ENCODE measurements around the gene SPI1.
A peak's percentile ranks its signal among the peaks of the same experiment; 100 is the strongest.

SPI1 gene

DNA sequence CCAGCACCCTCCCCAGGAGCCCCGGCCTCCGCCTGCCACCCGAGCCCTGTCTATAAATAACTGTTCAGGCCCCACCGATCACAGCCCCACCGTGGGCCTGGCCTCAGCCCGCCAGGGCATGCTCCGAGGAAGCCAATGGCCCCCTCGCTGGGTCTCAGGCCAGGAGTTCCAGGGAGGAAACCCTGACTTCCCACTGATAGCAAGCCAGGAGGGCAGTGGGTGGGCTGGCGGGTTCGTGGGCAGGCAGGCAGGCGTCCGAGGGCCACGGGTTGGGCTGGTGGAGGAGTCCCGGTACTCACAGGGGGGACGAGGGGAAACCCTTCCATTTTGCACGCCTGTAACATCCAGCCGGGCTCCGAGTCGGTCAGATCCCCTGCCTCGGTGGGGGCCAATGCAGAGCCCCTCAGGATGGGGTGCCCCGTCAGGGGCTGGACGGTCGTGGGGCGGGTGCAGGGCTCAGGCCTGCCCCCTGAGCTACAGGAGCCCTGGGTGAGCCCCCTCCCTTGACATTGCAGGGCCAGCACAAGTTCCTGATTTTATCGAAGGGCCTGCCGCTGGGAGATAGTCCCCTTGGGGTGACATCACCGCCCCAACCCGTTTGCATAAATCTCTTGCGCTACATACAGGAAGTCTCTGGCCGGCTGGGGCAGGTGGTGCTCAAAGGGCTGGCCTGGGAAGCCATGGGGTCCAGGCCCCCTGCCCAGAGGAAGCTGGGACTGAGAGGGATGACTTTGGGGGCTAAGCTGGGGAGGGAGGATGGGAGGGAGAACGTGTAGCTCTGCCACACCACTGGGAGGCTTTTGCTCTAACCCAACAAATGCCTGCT lies at the start of gene SPI1:
Gene SPI1, minus strand, starts transcription at position 538 of the 826 bp plus-strand sequence. Its CDS starts 194 bp downstream, at position 344.
- Histone ChIP-seq H3K9ac (ENCODE audit: low read depth, low read length) (no peak within 1 kb of the TSS), H3K9me3 (ENCODE audit: control insufficient read depth, insufficient read depth, low read length) (no peaks in the 10 kb centered on the region), H3K4me1 (ENCODE audit: insufficient read depth, low read length) (peaks cover 10% of the 10 kb centered on the region), H3K36me3 (ENCODE audit: insufficient read depth, low read length) (no peaks in the 10 kb centered on the region)

DNA sequence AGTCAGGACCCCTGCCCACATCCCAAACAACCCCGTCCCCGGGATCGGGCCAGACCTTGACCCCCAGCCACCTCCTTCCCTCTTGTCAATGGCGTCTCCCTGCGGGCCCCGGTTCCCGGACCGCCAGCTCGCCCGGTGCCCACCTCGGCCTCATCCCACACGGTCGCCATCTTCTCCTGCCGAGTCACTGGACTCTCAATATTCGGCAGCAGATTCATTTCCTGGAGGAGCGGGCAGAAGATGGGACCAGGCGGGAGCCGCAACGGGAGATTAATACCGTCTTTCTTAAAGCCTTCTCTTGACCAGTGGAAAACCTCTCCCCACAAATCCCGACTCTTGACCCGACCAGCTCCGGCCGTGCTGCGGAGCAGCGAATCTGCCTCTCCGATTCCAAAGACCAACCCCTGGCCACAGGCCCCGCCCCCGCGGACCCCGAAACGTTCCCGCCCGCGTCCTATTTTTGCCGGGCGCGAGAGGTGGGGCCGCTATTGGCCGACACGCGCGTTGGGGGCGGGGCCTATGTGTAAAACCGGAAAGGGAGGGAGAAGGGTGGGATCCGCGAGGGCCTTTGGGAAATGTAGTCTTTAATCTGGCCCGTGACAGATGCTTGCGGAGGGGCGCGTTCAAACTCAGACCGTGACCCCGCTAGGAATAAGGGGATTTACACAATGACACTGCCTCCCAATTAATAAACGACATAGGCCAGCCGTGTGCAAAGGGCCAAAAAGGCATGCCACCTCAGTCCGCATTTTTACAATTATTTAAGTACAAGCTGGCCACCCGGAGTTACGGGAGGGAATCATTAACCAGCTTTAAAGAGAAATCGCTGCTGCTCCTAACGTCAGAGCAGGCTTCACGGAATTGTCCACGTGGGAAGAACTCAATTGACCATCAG lies 48.0 kb upstream of the SPI1 start, which contains the start of gene PSMC3:
Gene PSMC3, minus strand, starts transcription at position 378 of the 895 bp plus-strand sequence. Its CDS starts 160 bp downstream, at position 218.
- Histone ChIP-seq H3K9ac (ENCODE audit: low read depth, low read length) (peak within 1 kb of the TSS; percentile 94), H3K36me3 (ENCODE audit: insufficient read depth, low read length) (peaks cover 18% of the 10 kb centered on the region), H3K4me1 (ENCODE audit: insufficient read depth, low read length) (0 out of 2 replicates have a peak, but pooled peaks cover 7% of the 10 kb centered on the region), H3K9me3 (ENCODE audit: control insufficient read depth, insufficient read depth, low read length) (no peaks in the 10 kb centered on the region)

DNA sequence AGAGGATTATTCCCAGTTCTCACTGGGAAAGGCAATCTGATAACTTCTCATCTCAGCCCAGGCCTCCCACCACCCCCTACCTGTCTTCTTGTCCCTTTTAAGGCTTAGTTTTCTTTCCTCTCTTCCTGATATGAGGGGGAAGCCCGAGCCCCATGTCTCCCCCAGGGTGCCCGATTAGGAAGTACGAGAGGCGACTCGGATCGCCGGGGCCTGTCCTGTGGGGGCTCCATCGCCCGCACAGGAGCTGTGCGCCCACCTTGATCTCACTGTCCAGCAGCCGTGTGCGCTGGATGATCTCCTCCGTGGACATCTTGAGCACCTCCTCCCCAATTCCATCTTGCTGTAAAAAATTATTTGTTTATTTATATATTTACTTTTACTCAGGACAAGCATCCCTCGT lies 47.3 kb upstream of the SPI1 start:
- peaks cover 20% of the 10 kb centered on the region for H3K36me3 ChIP-seq (ENCODE audit: insufficient read depth, low read length)
- H3K9me3 ChIP-seq (ENCODE audit: control insufficient read depth, insufficient read depth, low read length): no peaks in the 10 kb centered on the region
- peak overlapping the region; percentile 94 for H3K9ac ChIP-seq (ENCODE audit: low read depth, low read length)
- H3K4me1 ChIP-seq (ENCODE audit: insufficient read depth, low read length): 0 out of 2 replicates have a peak, but pooled peaks cover 7% of the 10 kb centered on the region

DNA sequence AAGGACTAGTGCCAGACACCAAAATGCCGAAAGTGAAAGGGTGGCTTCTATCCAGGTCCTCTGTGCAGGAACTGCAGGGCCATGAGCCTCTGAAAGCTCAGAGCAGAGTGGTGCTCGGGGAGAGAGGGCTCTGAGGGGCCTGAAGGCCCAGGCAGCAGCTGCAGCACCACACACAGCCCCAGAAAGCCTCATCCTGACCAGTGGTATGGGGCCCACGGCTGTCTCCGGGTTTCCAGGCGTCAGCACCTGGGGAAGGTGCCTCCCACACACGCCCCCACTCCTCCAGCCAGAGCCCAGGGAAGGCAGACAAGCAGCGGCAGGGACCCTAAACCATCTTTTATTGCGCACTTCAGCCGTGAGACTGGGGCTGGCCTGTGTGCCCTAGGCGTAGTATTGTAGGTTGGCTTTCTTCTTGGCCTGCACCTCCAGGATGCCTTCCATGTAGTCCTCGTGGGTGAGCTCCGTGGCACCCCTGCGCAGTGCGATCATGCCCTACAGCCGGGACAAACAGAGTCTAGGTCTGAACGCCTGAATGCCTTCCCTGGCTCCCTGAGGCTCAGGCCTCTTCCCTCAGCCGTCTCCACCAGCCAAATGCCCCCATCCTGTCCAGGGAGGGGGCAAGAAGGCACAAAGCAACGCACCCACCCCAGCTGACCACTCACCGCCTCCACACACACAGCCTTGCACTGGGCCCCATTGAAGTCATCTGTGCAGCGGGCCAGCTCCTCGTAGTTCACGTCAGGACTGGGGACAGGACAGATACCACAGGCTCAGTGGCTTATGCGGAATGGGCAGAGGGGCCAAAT lies 40.3 kb upstream of the SPI1 start:
- H3K9ac ChIP-seq (ENCODE audit: low read depth, low read length): no peak overlapping the region
- no peaks in the 10 kb centered on the region for H3K9me3 ChIP-seq (ENCODE audit: control insufficient read depth, insufficient read depth, low read length)
- no peaks in the 10 kb centered on the region for H3K4me1 ChIP-seq (ENCODE audit: insufficient read depth, low read length)
- H3K36me3 ChIP-seq (ENCODE audit: insufficient read depth, low read length): peaks cover 16% of the 10 kb centered on the region

DNA sequence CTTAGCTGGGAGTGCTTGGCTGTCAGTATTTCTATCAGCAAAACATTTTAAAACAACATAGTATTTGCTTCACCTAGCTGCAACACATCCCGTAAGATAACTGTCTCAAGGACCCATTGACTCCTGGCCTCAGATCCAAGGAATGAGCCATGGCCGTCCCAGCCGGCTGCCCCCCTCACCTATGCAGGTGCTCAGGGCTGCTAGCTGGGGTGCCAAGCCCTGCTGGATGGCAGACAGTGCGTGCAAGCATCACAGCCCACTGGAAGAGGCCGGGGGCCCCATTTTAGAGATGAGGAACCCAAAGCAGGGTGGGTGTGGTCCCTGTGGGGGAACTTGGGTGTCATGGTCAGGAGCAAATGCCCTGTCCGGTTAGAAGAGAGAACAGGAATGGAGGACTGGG lies 39.4 kb upstream of the SPI1 start:
- H3K9ac ChIP-seq (ENCODE audit: low read depth, low read length): no peak overlapping the region
- no peaks in the 10 kb centered on the region for H3K9me3 ChIP-seq (ENCODE audit: control insufficient read depth, insufficient read depth, low read length)
- peaks cover 14% of the 10 kb centered on the region for H3K36me3 ChIP-seq (ENCODE audit: insufficient read depth, low read length)
- H3K4me1 ChIP-seq (ENCODE audit: insufficient read depth, low read length): no peaks in the 10 kb centered on the region

DNA sequence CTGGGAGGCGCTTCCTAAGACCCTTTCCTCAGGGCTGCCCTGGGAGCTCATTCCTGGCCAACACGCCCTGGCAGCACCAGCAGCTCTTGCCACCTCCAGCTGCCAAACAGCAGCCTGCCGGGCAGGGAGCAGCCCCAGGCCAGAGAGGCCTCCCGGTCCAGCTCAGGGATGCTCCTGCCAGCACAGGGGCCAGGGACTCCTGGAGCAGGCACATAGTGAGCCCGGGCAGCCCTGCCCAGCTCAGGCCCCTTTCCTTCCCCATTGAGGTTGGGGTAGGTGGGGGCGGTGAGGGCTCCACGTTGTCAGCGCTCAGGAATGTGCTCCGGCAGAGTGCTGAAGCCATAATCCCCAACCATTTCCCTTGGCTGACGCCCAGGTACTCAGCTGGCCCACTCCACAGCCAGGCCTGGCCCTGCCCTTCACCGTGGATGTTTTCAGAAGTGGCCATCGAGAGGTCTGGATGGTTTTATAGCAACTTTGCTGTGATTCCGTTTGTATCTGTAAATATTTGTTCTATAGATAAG lies 37.7 kb upstream of the SPI1 start:
- no peaks in the 10 kb centered on the region for H3K9me3 ChIP-seq (ENCODE audit: control insufficient read depth, insufficient read depth, low read length)
- H3K9ac ChIP-seq (ENCODE audit: low read depth, low read length): no peak overlapping the region
- no peaks in the 10 kb centered on the region for H3K4me1 ChIP-seq (ENCODE audit: insufficient read depth, low read length)
- H3K36me3 ChIP-seq (ENCODE audit: insufficient read depth, low read length): peaks cover 7% of the 10 kb centered on the region; the same call in 1 of the 2 replicates

DNA sequence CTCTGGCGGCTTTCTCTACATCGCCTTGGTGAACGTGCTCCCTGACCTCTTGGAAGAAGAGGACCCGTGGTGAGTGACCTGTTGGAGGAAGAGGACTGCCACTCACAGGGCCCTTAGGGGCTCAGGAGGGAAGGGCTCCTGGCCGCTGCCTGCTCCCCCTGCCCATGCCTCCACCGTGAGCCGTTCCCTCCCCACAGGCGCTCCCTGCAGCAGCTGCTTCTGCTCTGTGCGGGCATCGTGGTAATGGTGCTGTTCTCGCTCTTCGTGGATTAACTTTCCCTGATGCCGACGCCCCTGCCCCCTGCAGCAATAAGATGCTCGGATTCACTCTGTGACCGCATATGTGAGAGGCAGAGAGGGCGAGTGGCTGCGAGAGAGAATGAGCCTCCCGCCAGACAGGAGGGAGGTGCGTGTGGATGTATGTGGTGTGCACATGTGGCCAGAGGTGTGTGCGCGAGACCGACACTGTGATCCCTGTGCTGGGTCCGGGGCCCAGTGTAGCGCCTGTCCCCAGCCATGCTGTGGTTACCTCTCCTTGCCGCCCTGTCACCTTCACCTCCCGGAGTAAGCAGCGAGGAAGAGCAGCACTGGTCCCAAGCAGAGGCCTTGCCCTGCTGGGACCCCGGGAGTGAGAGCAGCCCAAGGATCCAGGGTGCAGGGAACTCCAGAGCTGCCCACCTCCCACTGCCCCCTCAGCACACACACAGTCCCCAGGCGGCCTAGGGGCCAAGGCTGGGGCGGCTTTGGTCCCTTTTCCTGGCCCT lies 36.9 kb upstream of the SPI1 start:
- no peak overlapping the region for H3K9ac ChIP-seq (ENCODE audit: low read depth, low read length)
- H3K4me1 ChIP-seq (ENCODE audit: insufficient read depth, low read length): no peaks in the 10 kb centered on the region
- H3K9me3 ChIP-seq (ENCODE audit: control insufficient read depth, insufficient read depth, low read length): no peaks in the 10 kb centered on the region
- H3K36me3 ChIP-seq (ENCODE audit: insufficient read depth, low read length): peaks cover 2% of the 10 kb centered on the region

DNA sequence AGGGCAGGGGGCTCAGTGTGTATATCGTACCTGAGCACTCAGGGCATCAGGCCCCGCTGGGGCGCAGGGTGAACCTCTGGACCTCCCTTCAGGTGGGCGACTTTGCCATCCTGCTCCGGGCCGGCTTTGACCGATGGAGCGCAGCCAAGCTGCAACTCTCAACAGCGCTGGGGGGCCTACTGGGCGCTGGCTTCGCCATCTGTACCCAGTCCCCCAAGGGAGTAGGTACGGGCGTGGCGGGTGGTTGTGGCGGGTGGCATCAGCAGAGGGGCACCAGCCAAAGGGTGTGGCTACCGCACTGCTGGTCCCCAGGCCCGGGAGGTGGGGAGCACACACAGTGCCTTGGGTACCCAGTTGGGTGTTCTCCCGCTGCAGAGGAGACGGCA lies 36.3 kb upstream of the SPI1 start:
- Histone ChIP-seq H3K36me3 (ENCODE audit: insufficient read depth, low read length) (no peaks in the 10 kb centered on the region; the same call in none of the 2 replicates), H3K9me3 (ENCODE audit: control insufficient read depth, insufficient read depth, low read length) (no peaks in the 10 kb centered on the region), H3K9ac (ENCODE audit: low read depth, low read length) (no peak overlapping the region), H3K4me1 (ENCODE audit: insufficient read depth, low read length) (no peaks in the 10 kb centered on the region)

DNA sequence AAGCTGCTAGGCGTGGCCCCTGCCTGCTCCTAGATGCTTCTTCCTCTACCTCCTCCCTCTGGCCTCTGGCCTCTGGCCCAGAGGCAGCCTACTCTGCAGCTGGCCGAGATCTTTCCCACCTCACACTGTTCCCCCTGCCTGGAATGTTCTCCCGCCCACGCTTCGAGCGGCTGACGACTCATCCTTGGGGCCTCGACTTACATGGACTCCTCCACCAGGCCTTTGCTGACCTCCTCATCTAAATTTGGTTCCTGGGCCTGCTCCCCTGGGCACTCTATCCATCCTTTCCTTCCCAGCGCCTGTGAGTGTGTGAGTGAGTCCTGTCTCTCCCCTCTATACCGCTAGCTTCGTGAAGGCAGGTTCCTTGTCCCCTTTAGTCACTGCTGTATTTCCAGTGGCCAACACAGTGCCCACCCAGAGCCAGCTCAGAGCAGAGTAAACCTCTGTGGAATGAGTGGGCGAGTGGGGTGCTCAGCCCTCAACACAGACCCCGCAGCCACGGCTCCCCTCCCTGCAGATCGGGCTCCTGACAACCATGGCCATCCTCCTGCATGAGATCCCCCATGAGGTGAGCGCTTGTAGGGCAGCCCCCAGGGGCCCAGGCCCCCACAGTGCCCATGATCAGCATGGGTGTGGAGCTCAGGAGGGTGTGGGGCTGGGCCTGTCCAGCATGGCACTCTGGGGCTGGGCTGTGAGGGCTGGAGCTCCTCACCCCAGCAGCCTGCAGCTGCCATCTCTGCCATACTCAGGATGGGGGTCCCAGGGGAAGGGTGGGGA lies 35.7 kb upstream of the SPI1 start:
- no peaks in the 10 kb centered on the region; the same call in none of the 2 replicates for H3K36me3 ChIP-seq (ENCODE audit: insufficient read depth, low read length)
- H3K4me1 ChIP-seq (ENCODE audit: insufficient read depth, low read length): peaks cover 4% of the 10 kb centered on the region; the same call in 1 of the 2 replicates
- no peak overlapping the region for H3K9ac ChIP-seq (ENCODE audit: low read depth, low read length)
- H3K9me3 ChIP-seq (ENCODE audit: control insufficient read depth, insufficient read depth, low read length): no peaks in the 10 kb centered on the region

DNA sequence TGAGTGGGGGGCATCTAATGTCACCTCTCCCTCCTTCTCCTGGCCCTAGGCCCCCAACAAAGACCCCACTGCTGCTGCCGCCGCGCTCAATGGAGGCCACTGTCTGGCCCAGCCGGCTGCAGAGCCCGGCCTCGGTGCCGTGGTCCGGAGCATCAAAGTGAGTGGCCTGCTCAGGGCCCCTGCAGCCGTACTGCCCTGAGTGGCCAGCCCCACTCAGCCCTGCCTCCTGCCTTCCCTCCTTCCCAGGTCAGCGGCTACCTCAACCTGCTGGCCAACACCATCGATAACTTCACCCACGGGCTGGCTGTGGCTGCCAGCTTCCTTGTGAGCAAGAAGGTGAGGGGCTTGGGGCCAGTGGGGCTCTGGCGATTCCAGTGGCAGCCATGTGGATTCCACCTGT lies 35.0 kb upstream of the SPI1 start:
- Histone ChIP-seq H3K4me1 (ENCODE audit: insufficient read depth, low read length) (peaks cover 8% of the 10 kb centered on the region; the same call in 1 of the 2 replicates), H3K9ac (ENCODE audit: low read depth, low read length) (no peak overlapping the region), H3K36me3 (ENCODE audit: insufficient read depth, low read length) (no peaks in the 10 kb centered on the region; the same call in none of the 2 replicates), H3K9me3 (ENCODE audit: control insufficient read depth, insufficient read depth, low read length) (no peaks in the 10 kb centered on the region)

DNA sequence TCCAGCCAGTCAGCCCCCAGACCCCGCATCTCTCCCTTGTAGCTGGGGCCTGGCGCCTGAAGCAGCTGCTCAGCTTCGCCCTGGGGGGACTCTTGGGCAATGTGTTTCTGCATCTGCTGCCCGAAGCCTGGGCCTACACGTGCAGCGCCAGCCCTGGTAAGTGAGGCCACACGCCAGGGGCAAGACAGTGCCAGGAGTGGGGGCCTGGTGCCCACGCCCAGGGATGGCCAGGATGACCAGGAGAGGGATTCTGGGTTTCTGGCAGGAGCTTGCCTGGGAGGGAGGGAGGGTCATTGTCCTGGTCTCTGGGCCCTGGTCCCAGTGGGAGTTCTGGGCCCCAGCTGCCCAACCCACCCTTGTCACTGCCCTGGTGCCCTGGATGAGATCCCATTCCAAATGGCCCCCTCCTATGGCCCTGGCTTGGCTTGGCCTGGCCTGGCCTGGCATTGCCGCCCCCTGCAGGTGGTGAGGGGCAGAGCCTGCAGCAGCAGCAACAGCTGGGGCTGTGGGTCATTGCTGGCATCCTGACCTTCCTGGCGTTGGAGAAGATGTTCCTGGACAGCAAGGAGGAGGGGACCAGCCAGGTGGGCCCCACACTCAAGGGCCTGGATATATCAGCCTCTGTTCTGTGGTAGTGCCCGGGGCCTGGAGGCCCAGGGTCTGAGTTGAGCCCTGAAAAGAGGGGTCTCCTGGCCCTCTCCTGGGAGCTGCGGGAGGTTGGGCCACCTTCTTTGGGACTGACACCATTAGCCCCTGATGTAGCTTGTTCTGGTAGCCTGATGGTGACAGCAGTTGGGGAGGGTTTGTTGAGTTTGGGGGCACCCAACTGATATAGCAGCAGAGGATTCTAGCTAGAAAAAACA lies 33.8 kb upstream of the SPI1 start:
- Histone ChIP-seq H3K36me3 (ENCODE audit: insufficient read depth, low read length) (no peaks in the 10 kb centered on the region; the same call in 1 of the 2 replicates), H3K9me3 (ENCODE audit: control insufficient read depth, insufficient read depth, low read length) (no peaks in the 10 kb centered on the region), H3K4me1 (ENCODE audit: insufficient read depth, low read length) (peaks cover 12% of the 10 kb centered on the region; the same call in 1 of the 2 replicates), H3K9ac (ENCODE audit: low read depth, low read length) (no peak overlapping the region)

Data from ES-I3 (cell line).